Activated naive CD8-positive, alpha-beta T cell treated with anti-CD3 and anti-CD28 coated beads, Interleukin-2, amount 50 U/mL, for 16 hours (primary cell): ENCODE measurements around the gene PSKH1.
"Not testable (repeated sequence)": the region's sequence is repeated elsewhere in the genome, so short reads cannot be mapped to it uniquely, and the experiment has no call there.

ENCODE experiments used
- DNase-seq: peaks from one replicate; pipeline ENCODE4 v3.0.0-alpha.2; 2020; ENCODE audit warnings: low read depth, low spot score

PSKH1 gene

DNA sequence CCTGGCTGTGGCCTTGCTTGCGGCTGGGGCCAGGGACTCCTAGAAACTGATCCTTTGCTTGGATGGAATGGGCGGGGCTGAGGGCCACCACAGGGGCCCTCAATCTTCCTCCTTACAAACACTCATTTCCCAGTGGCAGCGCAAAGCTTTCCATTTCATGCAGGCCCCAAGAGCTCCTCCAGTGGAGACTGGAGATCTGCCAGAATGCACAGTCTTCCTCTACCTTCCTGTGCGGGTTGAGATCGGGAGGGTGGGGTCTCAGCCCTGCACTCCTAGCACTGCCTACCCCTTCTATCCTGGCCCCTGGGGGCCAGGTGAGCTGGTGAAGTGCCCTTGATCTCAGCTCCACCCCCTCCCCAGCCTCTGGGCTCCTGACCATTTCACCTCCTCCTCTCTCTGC is 6.7 kb upstream of the PSKH1 start:
- DNase-seq, result no peak

DNA sequence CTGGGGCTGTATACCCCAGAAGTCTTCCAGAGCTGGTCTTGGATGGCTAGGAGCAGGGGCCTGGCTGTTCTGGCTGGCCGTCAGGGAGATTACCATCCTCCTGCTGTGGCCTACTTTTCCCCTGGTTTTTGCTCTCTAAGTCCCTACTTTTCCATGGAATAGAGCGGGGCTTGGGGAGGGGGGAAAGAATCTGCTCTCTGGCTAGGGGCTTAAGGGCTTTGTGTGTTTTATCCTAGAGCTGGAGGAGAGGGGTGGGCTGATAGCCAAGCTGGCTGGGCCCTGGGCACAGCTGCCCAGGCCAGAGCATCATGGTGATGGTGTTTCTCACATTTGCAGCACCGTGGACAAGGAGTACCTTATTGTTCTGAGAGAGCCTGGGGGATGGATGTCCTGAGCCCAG is 4.7 kb upstream of the PSKH1 start:
- DNase-seq, result no peak

DNA sequence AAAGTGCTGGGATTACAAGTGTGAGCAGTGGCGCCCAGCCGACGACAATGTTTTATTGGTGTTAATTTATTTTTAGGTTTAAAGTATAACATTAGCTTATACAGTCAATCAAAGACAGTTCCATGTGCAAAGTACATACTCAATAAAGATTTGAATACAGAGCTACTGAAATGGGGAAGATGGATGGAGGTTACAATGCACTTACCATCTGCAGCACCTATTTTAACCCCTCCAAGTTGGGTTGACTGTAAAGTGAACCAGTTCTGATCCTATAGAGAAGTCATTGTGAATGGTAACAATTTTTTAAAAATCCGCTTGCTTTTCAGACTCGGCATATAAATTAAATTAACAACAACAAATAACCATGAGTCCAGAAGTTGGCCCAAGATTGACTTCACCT is 679 bp upstream of the PSKH1 start:
- DNase-seq, result no peak

DNA sequence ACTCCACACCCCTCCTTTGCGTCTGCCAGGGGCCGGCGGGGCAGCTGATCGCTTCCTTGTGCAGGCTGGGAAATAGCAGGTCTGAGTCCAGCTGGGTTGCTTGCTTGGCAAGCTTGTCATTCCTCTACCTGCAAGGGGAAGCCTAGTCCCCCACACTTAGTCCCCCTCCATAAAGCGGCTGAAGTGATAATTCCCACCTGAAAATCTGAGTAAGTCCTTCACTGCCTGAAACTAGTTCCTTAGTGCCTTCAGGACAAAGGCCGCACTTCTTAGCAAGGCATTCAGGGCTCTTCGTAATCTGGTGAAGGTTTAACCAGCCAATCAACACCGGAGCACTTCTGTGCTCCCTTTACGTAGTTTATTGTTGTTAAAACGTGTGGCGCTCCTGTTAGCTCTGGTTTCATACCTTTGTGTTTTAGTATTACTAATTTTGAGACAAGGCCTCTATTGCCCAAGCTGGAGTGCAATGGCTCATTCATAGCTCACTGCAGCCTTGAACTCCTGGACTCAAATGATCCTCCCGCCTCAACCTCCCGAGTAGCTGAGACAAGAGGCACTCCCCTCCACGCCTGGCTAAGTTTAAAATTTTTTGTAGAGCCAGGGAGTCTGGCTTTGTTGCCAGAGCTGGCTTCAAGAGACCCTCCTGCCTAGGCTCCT is 817 bp downstream of the PSKH1 start:
- no peak for DNase-seq

DNA sequence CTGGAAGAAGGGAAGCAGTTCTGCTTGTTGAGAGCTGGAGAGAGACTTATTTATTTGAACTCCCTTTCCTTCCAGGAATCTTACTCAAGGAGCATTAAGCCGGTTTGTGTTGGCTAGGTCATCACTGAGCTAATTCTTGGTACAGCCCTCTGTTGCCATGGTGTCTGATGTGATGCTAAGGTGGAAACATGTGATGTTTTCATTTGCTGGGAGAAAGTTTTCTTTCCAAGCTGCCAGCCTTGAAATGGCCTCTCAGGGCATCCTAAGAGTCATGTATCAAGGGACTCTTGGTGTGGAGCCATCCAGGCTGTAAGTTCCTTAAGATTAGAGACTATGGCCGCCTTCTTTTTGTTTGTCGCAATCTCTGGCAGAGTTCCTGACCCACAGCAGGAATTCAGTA is 4.2 kb downstream of the PSKH1 start:
- DNase-seq, result no peak

DNA sequence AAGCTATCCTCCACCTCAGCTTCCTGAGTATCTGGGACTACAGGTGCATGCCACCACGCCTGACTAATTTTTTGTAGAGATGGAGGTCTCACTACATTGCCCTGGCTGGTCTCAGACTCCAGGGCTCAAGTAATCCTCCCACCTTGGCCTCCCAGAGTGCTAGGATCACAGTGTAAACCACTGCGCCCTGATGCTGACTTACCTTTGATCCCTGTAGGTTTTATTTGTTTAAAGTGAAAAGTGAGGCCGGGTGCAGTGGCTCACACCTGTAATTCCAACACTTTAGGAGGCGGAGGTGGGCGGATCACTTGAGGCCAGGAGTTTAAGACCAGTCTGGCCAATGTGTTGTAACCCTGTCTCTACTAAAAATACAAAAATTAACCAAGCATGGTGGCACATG is 8.7 kb downstream of the PSKH1 start:
- DNase-seq, result no peak

DNA sequence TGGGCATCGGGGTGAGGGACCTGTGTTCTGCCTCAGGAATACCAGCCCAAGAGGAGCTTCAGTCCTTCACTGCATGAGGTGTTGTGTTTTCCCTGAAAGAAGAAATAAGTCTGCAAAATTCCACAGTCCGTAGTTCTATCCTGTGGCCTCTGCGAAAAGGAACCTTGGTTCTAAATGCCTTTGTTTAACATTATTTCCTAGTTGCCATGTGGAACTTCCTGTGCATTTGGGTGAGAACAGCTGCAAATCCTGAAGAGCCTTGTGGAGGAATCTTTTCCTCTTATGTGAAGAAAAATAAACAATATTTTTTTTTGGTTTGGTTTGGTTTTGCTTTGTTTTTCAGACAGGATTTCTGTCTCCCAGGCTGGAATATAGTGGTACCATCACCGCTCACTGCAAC is 9.8 kb downstream of the PSKH1 start:
- DNase-seq, result no peak

DNA sequence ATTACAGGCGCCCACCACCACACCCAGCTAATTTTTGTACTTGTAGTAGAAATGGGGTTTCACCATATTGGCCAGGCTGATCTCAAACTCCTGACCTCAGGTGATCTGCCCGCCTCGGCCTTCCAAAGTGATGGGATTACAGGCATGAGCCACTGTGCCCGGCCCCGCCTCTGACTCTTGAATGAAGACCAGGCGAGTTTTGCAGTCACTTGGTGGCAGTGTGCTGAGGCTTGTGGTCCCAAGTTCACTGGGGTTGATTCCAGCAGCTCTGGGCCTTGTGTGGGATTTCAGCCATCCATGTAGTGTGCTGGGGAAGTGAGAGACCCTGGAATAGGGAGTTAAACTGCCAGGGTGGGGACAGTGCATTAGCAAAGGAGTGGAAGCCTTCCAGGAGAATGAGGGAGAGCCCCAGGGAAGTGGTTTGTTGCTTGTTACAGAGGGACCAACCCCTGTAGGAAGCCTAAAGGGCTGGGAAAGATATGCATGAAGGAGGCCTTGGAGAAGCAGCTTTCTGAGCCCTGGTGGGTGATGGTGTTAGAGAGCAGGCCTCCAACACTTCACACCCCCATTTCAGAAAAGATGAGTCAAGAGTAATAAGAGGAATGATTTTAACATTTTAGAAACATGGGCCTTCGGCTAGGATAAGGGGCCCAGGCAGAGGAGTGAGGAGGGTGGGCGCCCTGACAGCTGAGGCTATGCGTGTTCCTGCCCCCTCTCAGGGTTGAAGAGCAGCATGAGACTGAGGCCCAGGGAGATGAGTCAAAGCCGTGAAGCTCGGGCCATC is 14.5 kb downstream of the PSKH1 start:
- no peak for DNase-seq

DNA sequence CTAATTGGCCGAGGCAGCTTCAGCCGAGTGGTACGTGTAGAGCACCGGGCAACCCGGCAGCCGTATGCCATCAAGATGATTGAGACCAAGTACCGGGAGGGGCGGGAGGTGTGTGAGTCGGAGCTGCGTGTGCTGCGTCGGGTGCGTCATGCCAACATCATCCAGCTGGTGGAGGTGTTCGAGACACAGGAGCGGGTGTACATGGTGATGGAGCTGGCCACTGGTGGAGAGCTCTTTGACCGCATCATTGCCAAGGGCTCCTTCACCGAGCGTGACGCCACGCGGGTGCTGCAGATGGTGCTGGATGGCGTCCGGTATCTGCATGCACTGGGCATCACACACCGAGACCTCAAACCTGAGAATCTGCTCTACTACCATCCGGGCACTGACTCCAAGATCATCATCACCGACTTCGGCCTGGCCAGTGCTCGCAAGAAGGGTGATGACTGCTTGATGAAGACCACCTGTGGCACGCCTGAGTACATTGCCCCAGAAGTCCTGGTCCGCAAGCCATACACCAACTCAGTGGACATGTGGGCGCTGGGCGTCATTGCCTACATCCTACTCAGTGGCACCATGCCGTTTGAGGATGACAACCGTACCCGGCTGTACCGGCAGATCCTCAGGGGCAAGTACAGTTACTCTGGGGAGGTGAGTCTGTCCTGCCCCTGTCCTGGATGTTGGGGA is 16.1 kb downstream of the PSKH1 start:
- no peak for DNase-seq

DNA sequence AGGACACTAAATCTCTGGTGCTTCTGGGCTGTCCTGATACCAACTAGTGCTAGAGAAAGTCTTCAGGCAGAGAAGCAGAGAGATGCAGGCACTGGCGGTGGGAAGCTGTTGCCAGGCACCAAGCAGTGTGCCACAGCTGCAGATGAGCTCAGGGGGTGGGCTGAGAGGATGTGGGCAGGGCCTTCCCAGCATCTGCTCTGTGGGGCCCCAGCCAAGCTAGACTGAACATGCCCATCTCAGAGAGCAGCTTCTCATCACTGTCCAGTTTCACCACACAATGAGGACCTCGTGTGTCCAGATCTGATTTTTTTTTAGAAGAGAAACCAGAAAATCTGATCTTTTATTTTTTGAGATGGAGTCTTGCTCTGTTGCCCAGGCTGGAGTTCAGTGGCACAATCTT is 17.1 kb downstream of the PSKH1 start:
- DNase-seq, result no peak

DNA sequence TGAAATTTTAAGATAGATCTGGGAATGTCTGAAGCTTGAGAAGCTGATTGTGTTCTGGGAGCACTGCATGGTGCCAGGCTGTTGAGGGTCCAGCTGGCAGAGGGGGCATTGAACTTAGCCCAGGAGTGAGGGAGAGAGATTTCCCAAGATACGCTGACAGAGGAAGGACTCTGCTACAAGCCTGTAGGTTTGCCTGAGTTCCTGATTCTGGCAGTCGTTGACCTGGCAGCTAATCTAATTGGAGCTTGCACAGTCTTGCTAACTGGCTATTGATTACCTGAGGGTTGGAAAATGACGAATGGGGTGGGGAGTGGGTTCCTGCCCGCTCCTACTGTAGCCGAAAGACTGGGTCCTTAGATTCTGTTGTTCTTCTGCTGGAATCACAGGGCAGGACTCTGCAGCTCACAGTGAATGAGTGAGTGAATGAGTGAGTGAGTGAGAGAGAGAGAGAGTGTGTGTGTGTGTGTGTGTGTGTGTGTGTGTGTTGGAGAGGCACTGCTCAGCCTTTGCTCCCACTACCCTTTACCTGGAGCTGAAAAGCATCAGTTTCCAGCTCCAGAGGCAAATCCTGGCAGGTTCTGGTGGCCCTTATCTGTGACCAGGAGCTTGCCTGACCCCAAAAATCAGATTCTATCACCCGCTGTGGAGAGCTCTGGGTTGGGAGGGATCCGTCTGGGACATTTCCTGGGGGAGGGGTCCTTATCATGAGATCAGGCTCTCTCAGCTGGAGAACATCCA is 21.9 kb downstream of the PSKH1 start:
- no peak for DNase-seq

DNA sequence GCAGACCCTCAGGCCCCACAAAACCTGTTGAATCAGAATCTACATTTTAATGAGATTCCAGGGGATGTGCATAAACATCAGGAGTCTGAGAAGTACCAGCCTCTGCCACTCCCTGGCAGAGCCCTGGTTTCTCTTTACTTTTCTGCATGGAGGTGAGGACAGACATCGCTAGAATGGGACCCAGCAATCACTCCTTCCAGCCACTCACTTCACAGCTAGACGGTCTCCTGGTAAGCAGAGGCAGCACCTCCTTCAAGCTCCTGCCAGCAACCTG is 22.4 kb downstream of the PSKH1 start:
- not testable (repeated sequence) for DNase-seq

DNA sequence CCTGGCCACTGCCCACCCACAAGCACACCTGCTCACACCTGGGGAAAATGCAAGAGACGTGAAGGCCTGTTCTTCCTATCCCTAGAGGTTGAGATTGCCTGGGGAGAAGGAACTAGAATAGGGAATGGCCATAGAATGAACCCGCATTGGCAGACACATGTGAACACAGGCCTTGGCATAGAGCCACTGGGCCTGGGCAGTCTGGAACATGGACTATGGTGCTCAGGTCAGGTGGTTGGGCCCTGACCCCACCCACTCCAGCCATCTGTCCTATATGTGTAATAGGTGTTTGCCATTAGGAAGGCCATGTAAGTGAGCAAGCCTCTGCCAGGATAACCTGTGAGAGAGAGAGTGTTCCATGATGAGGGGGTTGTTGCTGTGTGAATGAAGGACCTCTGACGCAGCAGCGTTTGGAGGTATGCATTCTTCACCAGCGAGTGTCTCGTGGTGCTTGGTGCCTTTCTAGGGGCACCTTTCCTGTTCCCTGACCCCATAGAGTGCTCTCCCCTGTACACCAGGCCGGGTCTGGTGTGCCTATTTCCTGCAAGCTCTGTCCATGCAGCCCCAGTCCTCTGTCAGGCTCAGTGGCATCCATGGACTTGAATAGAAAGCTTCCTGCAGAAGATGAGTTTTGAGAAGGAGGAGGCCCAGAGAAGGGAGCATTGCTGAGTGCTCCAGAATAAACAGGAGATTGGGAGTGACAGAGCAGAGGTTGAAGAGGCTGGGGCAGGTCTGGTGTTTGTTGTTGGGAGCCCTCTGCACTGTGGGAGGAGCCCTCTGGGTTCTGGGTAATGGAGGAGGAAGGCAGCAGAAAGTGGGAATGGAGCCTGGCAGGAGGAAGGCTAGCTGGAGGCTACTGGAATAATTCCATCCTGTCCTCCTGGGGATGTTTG is 23.0 kb downstream of the PSKH1 start:
- DNase-seq, result no peak

DNA sequence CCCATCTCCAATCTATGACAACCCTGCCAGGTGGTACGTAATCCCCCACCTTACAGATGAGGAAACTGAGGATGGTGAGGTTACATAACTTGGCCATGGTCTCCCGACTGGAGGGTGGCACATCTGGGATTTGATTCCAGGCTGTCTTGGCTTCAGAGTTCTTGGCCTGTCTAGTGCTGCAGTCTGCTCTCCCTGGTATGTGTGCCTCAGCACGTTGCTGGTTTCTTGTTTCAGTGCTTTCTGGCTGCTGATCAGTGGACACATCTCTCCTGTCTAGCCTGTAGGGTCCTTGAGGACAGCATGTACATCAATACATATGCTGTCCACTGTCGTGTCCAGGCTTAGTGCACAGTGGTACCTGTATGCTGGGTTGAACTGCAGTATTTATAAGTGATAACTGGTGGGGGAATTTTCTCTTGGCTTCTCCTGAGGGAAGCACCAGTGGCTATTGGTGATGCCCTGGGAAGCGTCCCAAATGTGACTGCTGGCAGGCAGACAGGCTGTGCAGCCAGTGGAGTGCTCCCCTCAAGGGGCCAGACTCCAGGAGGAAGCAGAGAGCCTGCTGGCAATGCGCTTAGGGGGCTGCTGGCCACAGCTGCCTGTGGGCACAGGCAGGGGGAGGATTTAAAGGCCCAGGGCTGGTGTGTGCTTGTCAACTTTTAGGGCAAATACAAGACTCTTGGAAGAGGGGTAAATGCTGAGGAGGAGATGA is 24.2 kb downstream of the PSKH1 start:
- DNase-seq, result no peak

DNA sequence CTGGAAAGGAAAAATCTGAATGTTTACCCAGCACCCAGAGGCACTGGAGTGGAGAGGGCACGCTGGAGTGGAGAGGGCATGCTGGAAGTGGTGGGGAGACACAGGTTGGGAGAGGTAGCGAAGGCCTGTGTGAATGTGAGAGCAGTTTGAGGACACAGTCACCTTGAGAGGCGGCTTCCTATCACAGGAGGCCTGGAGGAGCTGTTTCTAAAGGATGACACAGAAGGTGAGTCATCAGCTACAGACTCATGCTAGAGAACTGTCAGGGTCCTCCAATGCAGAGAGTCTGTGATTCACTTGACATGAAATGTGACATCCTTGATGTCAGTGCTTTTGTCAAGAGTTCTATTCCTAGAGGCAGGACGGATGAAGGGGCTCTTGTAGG is 24.8 kb downstream of the PSKH1 start:
- no peak for DNase-seq

DNA sequence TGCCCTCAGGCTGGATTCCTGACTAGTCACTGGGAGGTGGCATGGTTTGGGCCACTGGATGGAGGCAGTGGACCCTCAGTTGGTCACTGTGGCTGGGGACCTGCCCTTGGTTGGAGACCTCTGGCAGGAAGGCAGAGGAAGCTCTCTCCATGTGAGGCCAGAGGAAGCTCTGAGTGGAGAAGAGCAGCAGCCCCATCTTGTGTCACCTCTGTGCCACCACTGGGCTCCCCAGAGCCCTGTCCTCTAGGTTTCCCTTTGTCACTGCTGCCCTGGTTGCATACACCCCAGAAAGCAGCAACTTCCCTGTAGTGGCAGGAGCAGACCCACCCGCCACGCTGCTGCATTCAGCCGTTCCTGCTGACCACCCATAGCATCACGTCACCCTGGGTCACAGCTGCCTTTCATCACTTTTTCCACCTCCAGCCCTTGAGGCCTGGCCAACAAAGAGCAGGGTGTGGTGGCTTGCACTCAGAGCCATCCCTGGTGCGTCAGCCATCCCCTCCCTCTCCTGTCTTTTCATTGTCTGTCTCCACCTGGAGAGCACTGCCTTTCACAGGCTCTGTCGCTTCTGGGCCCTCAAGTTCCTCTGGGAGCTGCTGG is 26.7 kb downstream of the PSKH1 start:
- DNase-seq, result no peak

DNA sequence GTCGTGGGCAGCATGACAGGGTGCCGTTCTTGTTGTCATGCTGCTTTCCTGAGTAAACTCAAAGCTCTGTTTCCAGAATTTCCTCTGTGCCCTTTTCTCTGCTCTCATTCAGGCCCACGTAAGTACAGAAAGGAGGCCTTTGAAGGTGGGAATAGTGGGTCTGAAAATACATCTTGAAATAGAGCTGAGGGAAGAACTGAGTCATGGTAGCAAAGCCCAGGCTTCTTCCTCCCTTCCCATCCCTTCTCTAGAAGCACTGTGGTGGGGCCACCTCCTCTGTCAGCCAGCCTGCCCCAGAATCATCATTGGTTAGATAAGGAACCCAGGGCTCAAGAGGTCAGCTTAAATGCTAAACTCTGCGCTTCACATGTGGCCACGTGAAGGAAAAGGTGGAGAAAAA is 29.2 kb downstream of the PSKH1 start:
- no peak for DNase-seq

DNA sequence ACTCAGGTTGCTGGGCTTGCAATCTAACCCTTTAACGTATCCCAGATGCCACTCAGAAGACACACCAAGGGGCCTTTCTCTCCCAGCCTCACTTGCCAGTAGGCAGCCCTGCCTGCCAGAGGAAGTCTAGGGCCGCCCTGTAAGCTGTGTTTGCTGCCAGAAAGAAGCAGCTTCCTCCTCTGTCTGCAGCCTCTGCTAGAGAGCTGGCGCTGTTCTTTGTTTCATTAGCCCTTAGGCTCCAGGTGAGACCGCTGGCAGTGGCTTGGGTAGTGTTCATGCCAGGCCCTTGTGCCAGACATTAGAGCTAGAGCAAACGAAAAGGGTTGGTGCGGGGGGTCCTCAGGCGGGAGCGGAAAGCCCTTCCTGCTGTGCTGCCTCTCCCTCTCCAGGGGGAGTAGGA is 29.7 kb downstream of the PSKH1 start:
- DNase-seq, result no peak

DNA sequence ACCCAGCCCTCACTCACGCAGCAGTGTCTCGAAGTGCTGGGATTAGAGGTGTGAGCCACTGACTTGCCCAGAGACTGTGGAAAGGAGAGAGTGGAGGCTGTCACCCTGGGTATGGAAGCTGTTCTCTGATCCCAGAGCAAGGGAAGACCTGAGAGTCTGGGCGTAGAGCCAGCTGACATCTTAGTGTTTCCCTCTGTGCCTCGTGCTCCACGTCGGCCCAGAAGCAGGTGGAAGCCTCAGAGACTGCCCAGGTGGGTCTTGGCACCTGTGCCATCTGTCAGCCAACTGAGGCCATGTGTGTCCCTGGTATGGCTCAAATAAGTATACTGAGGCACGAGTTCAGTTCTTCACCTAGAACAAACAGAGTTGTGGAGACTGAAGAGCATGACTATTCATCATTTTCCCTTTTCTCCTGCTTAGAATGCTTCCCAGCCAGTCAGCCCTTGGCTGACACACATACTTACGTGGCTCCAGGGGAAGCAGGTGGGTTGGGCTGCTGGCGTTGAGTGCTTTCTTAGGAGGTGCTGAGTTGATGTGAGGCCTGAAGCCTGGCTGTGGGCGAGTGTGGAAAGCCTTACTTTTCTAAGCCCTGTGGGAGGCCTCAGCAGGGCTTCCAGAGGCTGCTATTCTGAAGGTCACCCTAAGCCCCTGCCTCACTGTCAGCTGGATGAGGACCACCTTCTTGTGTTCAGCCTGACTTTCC is 30.5 kb downstream of the PSKH1 start:
- DNase-seq, result no peak
